ENCODE measurements around the gene PAQR5. TPM values are rescaled to one million over a fixed set of nuclear protein-coding genes. Genes with fewer than 3 reads are reported as not detected.

PAQR5 gene
- total RNA-seq, 4 donors from 2014 or later: 0.27 to 2.6 (median 1.4) TPM

DNA sequence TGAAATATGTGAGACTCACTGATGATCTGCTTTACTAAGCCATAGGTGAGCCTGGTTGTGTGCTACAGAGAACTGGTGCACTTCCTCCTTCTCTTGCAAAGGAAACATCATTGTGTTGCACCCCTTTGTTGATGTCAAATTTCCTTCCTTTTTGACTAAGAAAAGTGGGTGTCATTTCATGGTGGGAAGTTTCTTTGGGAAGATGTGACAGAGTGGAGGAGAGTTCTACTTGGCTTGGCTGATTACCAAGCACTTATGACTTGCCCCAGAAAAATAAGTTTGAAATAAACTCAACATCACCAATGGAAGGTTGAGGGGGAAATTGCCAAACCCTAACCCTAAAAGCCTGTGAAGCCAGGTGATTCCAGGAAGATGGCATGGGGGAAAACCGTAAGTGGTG is 61.9 kb downstream of the PAQR5 start:
- WGBS, 2 donors (ENCODE audit: low coverage in 1 of 2): 0% methylated on average over 1 of the region's 1 CpG

DNA sequence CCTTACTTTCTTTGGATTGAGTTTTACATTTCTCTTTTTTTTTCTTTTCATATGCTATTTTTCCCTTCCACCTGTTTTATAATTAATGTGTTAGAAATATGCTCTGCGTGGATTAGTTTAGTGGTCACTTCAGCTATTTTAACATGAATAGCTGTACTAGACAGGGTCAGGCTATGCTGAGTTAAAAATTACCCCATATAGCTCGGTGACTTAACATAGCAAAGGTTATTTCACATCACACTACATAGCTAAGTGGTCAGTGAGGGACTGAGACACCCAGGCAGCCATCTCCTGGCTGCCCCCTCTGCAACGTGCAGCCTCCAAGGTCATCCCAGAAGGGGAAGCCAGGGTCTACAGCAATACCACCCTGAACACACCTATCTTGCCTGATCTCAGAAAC is 68.5 kb downstream of the PAQR5 start:
- no peaks in the 10 kb centered on the region for H3K9me3 ChIP-seq
- no peaks in the 10 kb centered on the region for H3K27me3 ChIP-seq
- H3K36me3 ChIP-seq: no peaks in the 10 kb centered on the region
- H3K4me3 ChIP-seq: no peak overlapping the region
- H3K4me1 ChIP-seq: no peaks in the 10 kb centered on the region
- H3K27ac ChIP-seq: no peak overlapping the region
- TF ChIP-seq EP300 (IDR thresholded peaks at IDR 0.05): no peak
- TF ChIP-seq POLR2A (IDR thresholded peaks at IDR 0.05): no peak
- TF ChIP-seq, protein P1, sequence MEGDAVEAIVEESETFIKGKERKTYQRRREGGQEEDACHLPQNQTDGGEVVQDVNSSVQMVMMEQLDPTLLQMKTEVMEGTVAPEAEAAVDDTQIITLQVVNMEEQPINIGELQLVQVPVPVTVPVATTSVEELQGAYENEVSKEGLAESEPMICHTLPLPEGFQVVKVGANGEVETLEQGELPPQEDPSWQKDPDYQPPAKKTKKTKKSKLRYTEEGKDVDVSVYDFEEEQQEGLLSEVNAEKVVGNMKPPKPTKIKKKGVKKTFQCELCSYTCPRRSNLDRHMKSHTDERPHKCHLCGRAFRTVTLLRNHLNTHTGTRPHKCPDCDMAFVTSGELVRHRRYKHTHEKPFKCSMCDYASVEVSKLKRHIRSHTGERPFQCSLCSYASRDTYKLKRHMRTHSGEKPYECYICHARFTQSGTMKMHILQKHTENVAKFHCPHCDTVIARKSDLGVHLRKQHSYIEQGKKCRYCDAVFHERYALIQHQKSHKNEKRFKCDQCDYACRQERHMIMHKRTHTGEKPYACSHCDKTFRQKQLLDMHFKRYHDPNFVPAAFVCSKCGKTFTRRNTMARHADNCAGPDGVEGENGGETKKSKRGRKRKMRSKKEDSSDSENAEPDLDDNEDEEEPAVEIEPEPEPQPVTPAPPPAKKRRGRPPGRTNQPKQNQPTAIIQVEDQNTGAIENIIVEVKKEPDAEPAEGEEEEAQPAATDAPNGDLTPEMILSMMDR (IDR thresholded peaks at IDR 0.05): no peak
- TF ChIP-seq POLR2AphosphoS5 (IDR thresholded peaks at IDR 0.05): no peak
- 44 to 71% methylated on average over 1 to 2 of the region's 3 CpGs for WGBS, 2 donors (ENCODE audit: low coverage in 1 of 2)
- ATAC-seq: no peak

More for the DNA sequence above, 61.9 kb downstream of the PAQR5 start:
- no peak overlapping the region for H3K4me3 ChIP-seq
- TF ChIP-seq, protein P1 (IDR thresholded peaks at IDR 0.05): no peak
- TF ChIP-seq POLR2A (IDR thresholded peaks at IDR 0.05): no peak
- no peak for TF ChIP-seq EP300 (IDR thresholded peaks at IDR 0.05)
- TF ChIP-seq POLR2AphosphoS5 (IDR thresholded peaks at IDR 0.05): no peak
- no peaks in the 10 kb centered on the region for H3K27me3 ChIP-seq
- ATAC-seq: no peak
- H3K4me1 ChIP-seq: no peaks in the 10 kb centered on the region
- H3K27ac ChIP-seq: no peak overlapping the region
- H3K9me3 ChIP-seq: no peaks in the 10 kb centered on the region
- H3K36me3 ChIP-seq: no peaks in the 10 kb centered on the region

DNA sequence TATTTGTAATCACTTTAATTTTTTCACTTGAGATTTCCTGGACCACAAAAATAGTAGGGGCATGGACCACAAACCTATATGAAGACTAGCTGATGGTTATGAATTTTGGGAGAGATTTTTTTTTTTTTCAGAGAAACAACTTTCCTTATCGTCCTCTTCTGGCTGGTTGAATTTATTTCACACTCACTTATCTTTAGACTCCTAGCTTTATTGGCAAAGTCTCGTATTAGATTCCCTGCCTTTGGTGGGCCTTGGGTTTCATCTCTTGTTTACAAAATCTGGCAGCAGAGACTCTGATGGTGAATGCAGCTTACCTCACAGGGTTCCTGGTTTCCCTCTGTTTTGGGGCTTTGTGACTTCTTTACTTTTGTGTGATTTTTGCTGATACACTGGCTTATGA is 70.9 kb downstream of the PAQR5 start:
- TF ChIP-seq POLR2AphosphoS5 (IDR thresholded peaks at IDR 0.05) (no peak), POLR2A (IDR thresholded peaks at IDR 0.05) (no peak)
- 75 to 83% methylated on average over 2 of the region's 2 CpGs for WGBS, 2 donors (ENCODE audit: low coverage in 1 of 2)

DNA sequence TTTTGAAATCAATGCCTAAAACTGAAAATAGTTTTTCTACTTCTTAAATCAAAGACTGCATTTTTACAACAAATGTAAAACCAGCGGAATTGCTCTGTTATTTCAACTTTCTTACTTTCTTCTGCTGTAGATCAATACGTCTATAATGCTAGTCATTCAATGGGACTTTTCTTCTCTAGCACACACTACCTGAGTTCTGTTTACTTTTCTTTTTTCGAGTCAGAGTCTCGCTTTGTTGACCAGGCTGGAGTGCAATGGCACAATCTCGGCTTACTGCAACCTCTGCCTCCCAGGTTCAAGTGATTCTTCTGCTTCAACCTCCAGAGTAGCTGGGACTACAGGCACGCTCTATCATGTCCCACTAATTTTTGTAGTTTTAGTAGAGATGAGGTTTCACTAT is 74.7 kb downstream of the PAQR5 start:
- no peaks in the 10 kb centered on the region for H3K9me3 ChIP-seq
- H3K4me1 ChIP-seq: no peaks in the 10 kb centered on the region
- H3K27ac ChIP-seq: no peak overlapping the region
- ATAC-seq: no peak
- no peaks in the 10 kb centered on the region for H3K27me3 ChIP-seq
- WGBS, 2 donors (ENCODE audit: low coverage in 1 of 2): 86 to 90% methylated on average over 5 to 6 of the region's 6 CpGs
- H3K36me3 ChIP-seq: no peaks in the 10 kb centered on the region
- TF ChIP-seq, protein P1 (IDR thresholded peaks at IDR 0.05): no peak
- TF ChIP-seq EP300 (IDR thresholded peaks at IDR 0.05) (no peak), POLR2A (IDR thresholded peaks at IDR 0.05) (no peak), POLR2AphosphoS5 (IDR thresholded peaks at IDR 0.05) (no peak)
- H3K4me3 ChIP-seq: no peak overlapping the region

More for the DNA sequence above, 70.9 kb downstream of the PAQR5 start:
- ATAC-seq: no peak
- no peak overlapping the region for H3K27ac ChIP-seq
- H3K4me1 ChIP-seq: no peaks in the 10 kb centered on the region
- no peaks in the 10 kb centered on the region for H3K9me3 ChIP-seq
- no peaks in the 10 kb centered on the region for H3K36me3 ChIP-seq
- no peak overlapping the region for H3K4me3 ChIP-seq
- H3K27me3 ChIP-seq: no peaks in the 10 kb centered on the region

DNA sequence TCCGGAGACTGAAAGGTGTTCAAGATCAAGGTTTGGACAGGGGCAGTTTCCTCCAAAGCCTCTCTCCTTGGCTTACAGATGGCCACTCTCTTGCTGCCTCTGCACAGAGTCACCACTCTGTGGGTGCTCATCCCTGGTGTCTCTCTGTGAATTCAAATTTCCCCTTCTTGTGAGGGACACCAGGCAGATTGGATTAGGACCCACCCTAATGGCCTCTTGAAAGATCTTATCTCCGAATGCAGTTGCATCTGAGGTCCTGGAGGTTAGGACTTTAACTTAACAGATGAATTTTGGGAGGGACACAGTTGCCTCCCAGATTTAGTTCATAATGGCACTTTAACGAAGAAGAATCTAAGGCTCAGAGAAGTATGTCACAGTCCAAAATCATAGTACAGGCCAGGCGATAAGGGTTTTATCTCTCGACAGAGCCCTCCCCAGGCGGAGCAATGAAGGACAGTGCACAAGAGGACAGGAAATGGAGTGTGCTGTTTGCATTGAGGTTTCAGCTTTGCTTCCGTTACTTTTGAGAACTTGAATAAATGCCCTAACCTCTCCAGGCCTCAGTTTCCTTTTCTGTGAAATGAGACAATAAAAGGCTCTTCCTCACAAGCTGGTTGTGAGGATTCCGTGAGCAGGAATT is 76.6 kb downstream of the PAQR5 start:
- Histone ChIP-seq H3K27me3 (no peaks in the 10 kb centered on the region), H3K4me3 (no peak overlapping the region), H3K27ac (no peak overlapping the region), H3K36me3 (no peaks in the 10 kb centered on the region), H3K4me1 (no peaks in the 10 kb centered on the region), H3K9me3 (no peaks in the 10 kb centered on the region)
- TF ChIP-seq EP300 (IDR thresholded peaks at IDR 0.05) (no peak), POLR2A (IDR thresholded peaks at IDR 0.05) (no peak), POLR2AphosphoS5 (IDR thresholded peaks at IDR 0.05) (no peak)
- TF ChIP-seq, protein P1 (IDR thresholded peaks at IDR 0.05): no peak
- no peak for ATAC-seq
- WGBS, 2 donors (ENCODE audit: low coverage in 1 of 2): 54 to 65% methylated on average over 2 to 7 of the region's 8 CpGs

Data from gastroesophageal sphincter (tissue), 4 donors.